ENCODE data around the gene C18orf54.

DNA sequence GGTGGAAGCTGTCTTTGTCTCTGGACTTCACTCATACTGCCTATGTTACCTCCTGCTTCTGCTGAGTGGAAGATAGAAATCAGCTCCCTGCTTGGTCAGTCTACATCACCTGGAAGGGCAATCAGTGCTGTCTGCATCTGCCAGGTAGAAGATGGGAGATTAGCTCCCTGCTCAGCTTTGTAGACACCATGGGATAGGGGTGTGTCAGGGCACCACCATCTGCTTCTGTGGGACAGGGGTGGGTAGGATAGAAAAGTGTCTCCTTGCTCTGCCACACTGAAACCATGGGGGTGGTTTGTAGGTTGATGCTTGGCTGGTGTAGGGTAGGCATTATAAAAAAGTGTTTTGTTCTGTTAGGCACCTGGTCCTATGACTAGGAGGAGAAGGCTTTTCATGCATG is 34.1 kb upstream of the C18orf54 start:
- TF ChIP-seq, protein P1, sequence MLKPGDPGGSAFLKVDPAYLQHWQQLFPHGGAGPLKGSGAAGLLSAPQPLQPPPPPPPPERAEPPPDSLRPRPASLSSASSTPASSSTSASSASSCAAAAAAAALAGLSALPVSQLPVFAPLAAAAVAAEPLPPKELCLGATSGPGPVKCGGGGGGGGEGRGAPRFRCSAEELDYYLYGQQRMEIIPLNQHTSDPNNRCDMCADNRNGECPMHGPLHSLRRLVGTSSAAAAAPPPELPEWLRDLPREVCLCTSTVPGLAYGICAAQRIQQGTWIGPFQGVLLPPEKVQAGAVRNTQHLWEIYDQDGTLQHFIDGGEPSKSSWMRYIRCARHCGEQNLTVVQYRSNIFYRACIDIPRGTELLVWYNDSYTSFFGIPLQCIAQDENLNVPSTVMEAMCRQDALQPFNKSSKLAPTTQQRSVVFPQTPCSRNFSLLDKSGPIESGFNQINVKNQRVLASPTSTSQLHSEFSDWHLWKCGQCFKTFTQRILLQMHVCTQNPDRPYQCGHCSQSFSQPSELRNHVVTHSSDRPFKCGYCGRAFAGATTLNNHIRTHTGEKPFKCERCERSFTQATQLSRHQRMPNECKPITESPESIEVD (tag by site-specific recombination; IDR thresholded peaks at IDR 0.05), result no peak
- TF ChIP-seq TCF7L2 (IDR thresholded peaks at IDR 0.05; ENCODE audit: borderline replicate concordance, low read depth, low read length) (no peak), GLIS2 (tag by site-specific recombination; IDR thresholded peaks at IDR 0.05) (no peak), ZNF394 (tag by site-specific recombination; IDR thresholded peaks at IDR 0.05; ENCODE audit: borderline replicate concordance) (no peak), ZBTB20 (tag by site-specific recombination; IDR thresholded peaks at IDR 0.05) (no peak), ZNF121 (tag by site-specific recombination; IDR thresholded peaks at IDR 0.05) (no peak)
- TF ChIP-seq, protein P2, sequence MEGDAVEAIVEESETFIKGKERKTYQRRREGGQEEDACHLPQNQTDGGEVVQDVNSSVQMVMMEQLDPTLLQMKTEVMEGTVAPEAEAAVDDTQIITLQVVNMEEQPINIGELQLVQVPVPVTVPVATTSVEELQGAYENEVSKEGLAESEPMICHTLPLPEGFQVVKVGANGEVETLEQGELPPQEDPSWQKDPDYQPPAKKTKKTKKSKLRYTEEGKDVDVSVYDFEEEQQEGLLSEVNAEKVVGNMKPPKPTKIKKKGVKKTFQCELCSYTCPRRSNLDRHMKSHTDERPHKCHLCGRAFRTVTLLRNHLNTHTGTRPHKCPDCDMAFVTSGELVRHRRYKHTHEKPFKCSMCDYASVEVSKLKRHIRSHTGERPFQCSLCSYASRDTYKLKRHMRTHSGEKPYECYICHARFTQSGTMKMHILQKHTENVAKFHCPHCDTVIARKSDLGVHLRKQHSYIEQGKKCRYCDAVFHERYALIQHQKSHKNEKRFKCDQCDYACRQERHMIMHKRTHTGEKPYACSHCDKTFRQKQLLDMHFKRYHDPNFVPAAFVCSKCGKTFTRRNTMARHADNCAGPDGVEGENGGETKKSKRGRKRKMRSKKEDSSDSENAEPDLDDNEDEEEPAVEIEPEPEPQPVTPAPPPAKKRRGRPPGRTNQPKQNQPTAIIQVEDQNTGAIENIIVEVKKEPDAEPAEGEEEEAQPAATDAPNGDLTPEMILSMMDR (tag by site-specific recombination; IDR thresholded peaks at IDR 0.05), result no peak
- TF ChIP-seq, protein P3, sequence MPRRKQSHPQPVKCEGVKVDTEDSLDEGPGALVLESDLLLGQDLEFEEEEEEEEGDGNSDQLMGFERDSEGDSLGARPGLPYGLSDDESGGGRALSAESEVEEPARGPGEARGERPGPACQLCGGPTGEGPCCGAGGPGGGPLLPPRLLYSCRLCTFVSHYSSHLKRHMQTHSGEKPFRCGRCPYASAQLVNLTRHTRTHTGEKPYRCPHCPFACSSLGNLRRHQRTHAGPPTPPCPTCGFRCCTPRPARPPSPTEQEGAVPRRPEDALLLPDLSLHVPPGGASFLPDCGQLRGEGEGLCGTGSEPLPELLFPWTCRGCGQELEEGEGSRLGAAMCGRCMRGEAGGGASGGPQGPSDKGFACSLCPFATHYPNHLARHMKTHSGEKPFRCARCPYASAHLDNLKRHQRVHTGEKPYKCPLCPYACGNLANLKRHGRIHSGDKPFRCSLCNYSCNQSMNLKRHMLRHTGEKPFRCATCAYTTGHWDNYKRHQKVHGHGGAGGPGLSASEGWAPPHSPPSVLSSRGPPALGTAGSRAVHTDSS (tag by site-specific recombination; IDR thresholded peaks at IDR 0.05), result no peak

Measured in HEK293 (cell line).